HG02610 (cell line): ENCODE data around the gene SPATA17.
"Not testable (repeated sequence)": the region's sequence is repeated elsewhere in the genome, so short reads cannot be mapped to it uniquely, and the experiment has no call there.

Source experiments
- ATAC-seq: cut with Tn5 transposase; IDR thresholded peaks from one replicate; pipeline ENCODE4 v1.9.1; 2021; ENCODE audit warnings: mild to moderate bottlenecking, moderate library complexity; ENCODE audit not compliant: unreplicated experiment

Gene SPATA17

GRCh38 chr1:217630711-217631591 lies at the start of gene SPATA17, which contains the start of gene GPATCH2:
SPATA17 (plus strand) TSS chr1:217631344; CDS start chr1:217631379, 35 bp downstream.
GPATCH2 (minus strand) TSS chr1:217631090; CDS start chr1:217630971, 119 bp downstream.
- ATAC-seq = peak; percentile 98

- ATAC-seq = not testable (repeated sequence)
Measured at GRCh38 chr1:217584286-217584811, 46.8 kb upstream of the SPATA17 start.

GRCh38 chr1:217585577-217585976 lies 45.6 kb upstream of the SPATA17 start:
- ATAC-seq = no peak

GRCh38 chr1:217586586-217586985 lies 44.6 kb upstream of the SPATA17 start:
- ATAC-seq = no peak

GRCh38 chr1:217590598-217590997 lies 40.5 kb upstream of the SPATA17 start:
- no peak for ATAC-seq

GRCh38 chr1:217599154-217599553 lies 32.0 kb upstream of the SPATA17 start:
- ATAC-seq = no peak

GRCh38 chr1:217602380-217602779 lies 28.8 kb upstream of the SPATA17 start:
- ATAC-seq = no peak

- ATAC-seq = no peak
Measured at GRCh38 chr1:217605390-217605789, 25.8 kb upstream of the SPATA17 start.

GRCh38 chr1:217614200-217614712 lies 16.9 kb upstream of the SPATA17 start:
- ATAC-seq = no peak

- ATAC-seq = no peak
Measured at GRCh38 chr1:217617126-217617525, 14.0 kb upstream of the SPATA17 start.

GRCh38 chr1:217620814-217621213 lies 10.3 kb upstream of the SPATA17 start:
- peak; percentile 100 for ATAC-seq

- no peak for ATAC-seq
Measured at GRCh38 chr1:217622042-217622441, 9.1 kb upstream of the SPATA17 start.

GRCh38 chr1:217626321-217626720 lies 4.8 kb upstream of the SPATA17 start:
- ATAC-seq = no peak

GRCh38 chr1:217627431-217627830 lies 3.7 kb upstream of the SPATA17 start:
- no peak for ATAC-seq

- ATAC-seq = no peak
Measured at GRCh38 chr1:217642455-217642854, 11.3 kb downstream of the SPATA17 start.

GRCh38 chr1:217647791-217648190 lies 16.6 kb downstream of the SPATA17 start:
- no peak for ATAC-seq

GRCh38 chr1:217650674-217651073 lies 19.5 kb downstream of the SPATA17 start:
- no peak for ATAC-seq

- no peak for ATAC-seq
Measured at GRCh38 chr1:217660353-217661062, 29.4 kb downstream of the SPATA17 start.

- no peak for ATAC-seq
Measured at GRCh38 chr1:217661407-217661806, 30.3 kb downstream of the SPATA17 start.

GRCh38 chr1:217668351-217668940 lies 37.3 kb downstream of the SPATA17 start:
- ATAC-seq = no peak

GRCh38 chr1:217673387-217673786 lies 42.2 kb downstream of the SPATA17 start:
- ATAC-seq = peak; percentile 58
